Suppressor macrophage (primary cell): ENCODE measurements around the gene TMEM167B.
"Not testable (repeated sequence)": the region's sequence is repeated elsewhere in the genome, so short reads cannot be mapped to it uniquely, and the experiment has no call there.

ENCODE experiments used
- DNase-seq, 4 experiments: peaks; one replicate each; pipeline ENCODE4 v3.0.0-alpha.2; 2020 to 2022

The TMEM167B gene

DNA sequence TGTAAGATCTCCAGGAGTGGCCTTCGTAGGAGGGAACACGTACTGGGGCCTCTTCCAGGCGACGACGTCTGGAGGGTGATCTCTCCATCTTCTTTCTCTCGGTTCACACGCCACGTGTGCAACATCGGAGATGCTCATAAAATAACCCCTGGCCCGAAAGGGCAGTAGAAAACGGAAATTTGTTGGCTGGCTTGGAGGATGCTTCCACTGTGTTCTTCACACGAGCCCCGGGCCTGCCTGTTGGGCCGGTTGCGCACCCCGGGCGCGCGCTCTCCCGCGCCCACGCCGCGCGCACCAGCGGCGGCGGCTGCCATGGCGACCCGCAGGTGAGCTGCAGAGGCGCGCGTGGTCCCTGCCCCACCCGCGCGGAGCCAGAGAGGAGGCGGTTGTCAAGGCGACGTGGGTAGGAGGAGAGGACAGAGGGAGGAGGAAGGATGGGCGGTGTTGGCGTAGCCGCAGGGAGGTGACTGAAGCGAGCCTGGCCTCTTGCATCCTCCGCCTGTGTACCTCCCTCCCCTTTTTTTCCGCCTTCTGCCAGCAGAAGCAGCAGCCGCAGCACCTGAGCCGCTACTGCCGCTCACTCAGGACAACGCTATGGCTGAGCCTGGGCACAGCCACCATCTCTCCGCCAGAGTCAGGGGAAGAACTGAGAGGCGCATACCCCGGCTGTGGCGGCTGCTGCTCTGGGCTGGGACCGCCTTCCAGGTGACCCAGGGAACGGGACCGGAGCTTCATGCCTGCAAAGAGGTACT is 23.2 kb downstream of the TMEM167B start, which contains the start of gene ELAPOR1:
ELAPOR1 (plus strand) TSS at position 526 of the 752 bp plus-strand sequence; CDS start at position 595, 69 bp downstream.
- peak in 2 of 4 experiments; percentile 13 to 45 for DNase-seq

DNA sequence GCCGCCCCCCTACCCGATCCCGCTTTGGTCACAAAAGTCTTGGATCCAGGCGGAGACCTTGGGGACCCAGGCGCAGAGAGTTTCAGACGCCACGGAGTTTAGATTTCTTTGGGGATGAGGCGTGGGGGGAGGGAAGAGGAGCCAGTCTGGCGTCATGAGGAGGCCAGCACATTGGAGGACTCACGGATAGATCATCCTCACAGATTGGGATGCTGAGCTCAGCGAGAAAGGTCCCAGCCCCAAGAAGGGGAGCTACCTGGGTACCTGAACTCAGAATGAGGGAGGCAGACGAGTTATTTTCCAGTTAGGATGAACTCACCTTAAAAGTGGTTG is 23.7 kb downstream of the TMEM167B start:
- DNase-seq: no peak

DNA sequence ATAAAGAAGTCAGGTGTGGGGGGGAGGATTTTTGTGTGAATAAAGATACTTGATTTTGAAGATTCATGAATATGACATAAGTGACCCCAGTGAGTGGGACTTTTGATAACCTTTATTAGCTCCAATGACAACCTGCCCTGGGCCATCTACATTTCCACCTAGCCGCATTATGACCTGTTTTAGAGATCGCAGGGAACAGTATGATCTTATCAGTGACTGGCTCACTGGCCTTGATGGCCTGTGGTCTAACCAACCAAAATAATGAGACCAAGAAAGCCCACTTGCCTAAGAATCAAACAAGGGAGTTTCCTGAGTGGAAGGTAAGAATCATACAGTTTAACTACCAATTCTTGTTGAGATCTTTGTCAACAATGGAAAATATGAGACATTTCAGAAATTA is 25.1 kb downstream of the TMEM167B start:
- no peak for DNase-seq

DNA sequence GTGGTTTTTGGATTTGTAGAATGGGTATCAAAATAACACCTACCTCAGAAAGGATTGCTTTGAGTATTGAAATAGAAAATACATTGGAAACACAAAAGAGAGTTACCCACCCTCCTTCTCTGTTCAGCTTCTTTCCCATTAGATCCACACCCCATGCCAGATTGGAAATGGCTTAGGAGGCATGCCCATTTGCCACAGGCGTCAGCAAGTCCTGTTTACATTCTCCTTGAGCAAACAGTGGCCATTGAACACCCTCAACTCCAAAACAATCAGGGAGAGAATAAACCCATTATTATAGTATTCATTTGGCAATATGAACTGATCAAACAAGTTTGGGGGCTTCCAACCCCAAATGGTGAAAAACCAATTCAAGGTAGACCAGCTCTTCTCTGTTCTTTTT is 25.7 kb downstream of the TMEM167B start:
- DNase-seq: no peak

DNA sequence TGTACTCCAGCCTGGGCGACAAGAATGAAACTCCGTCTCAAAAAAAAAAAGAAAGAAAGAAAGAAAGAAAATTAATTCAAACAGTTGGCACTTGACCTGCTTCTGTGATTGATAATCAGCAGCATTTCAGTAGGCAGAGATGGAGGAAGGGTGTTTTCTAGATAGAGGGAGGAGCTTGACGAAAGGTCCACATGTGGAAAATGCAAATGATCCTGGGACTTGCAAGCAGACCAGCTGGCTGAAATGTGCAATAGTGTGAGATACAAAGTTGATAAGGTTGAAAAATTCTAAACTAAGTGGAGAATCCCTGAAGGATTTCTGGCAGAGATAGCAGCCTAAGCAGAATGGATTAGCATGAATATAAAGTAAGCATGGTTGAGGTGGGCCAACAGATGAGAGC is 27.5 kb downstream of the TMEM167B start:
- no peak for DNase-seq

DNA sequence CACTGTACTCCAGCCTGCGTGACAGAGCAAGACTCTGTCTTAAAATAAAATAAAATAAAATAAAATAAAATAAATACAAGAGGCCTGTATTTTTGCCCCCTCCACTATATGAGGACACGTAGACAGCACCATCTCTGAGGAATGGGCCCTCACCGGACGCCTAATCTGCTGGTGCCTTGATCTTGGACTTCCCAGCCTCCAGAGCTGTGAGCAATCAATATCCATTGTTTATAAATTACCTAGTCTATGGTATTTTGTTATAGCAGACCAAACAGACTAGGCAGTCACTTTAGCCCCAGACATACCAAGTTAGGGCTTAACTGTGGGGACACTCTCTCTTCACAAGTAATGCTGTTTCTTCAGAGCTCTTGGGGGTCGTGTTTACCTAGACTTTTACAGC is 29.8 kb downstream of the TMEM167B start:
- DNase-seq: no peak

DNA sequence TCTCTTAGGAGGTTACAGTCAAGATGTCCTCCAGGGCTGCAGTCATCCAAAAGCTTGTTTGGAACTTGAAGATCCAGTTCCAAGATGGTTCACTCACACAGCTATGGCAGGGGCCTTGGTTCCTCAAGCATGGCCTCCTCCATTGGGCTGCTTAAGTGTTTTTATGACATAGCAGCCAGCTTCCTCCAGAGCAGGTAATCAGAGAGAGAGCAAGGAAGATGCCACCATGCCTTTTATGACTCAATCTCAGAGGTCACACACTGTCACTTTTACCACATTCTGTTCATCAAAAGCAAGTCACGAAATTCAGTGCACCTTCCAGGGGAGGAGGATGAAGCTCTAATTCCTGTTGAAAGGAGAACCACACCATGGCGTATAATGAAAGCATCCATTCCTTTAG is 40.5 kb downstream of the TMEM167B start:
- no peak for DNase-seq

DNA sequence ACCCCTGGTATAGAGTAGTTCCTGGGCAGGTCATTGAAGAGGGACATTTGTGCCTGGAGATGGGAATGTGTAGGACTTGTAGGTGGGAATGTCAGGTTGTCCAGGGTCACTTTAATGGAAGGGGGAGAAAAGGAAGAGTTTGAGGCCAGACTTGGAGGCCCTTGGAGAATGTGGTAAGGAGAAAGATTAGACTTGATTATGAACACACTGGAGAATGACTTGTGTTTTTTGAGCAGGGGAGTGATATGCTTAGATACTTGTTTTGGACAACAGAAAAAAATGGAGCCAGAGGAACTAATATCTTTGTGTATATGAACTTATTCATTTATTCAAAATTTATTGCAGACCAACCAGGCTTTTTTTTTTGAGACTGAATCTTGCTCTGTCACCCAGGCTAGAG is 41.2 kb downstream of the TMEM167B start:
- no peak for DNase-seq

DNA sequence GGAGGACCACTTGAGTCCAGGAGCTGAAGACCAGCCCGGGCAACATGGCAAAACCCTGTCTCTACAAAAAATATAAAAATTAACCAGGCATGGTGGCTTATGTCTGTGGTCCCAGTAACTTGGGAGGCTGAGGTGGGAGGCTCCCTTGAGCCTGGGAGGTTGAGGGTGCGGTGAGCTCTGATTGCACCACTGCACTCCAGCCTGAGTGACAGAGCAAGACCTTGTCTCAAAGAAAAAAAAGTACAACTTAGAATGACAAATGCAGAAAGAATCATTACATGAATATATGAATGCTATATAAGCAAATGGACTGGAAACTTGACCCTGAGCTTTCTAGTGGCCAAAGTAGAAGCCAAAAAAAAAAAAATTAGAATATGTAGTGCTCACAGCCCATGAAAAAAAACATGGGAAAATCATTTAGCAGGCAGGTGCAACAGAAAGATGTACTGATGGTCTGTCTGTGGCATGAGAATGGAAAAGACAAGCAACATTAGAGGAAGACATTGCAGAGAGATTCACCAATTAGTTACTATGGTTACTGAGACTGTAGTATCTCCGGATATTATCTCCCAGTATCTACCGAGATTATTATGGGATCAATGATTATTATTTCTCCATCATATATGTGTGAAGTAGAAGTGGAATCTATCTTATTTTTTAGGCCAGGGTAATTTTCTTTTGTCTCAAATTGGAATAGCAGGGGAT is 42.6 kb downstream of the TMEM167B start:
- no peak for DNase-seq

DNA sequence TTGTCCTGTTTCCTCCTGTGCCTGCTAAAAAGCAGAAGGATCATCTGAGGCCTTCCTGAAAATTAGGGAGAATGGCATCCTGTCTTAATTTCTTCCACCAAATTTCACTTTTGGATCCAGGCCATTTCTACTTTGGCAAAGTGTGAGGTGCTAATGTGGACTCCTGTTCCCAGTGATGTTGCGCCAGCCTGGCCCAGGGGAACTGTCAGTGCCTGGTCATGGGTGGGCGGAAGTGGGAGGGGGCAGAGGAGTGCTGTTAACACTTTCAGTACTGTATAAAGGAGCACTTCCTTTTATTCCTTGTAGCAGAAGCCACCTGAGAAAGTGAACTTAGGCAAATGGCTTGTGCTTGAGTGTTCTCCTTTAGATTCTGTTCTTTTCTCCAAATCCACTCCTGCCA is 43.3 kb downstream of the TMEM167B start:
- peak; percentile 48 to 77 (median 66) for DNase-seq

DNA sequence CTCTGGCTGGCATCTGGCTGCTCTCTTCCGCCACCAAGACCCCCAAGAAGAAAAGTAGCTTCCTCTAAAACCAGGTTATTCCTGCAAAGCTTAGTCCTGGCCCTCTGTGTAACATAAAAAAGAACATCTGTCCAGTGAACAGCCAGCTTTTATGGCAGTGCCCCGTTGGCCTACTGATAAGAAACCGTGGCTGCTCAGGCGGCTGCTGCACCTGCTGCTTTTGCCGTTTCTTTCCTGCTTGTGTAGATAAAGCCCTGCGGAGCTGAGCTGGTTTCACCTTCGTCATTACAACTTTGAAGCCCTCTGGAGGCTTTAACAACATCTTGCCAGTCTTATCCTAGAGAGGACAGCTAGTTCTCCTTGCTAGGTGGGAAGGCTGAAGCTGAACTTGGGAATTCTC is 43.9 kb downstream of the TMEM167B start:
- DNase-seq: no peak

DNA sequence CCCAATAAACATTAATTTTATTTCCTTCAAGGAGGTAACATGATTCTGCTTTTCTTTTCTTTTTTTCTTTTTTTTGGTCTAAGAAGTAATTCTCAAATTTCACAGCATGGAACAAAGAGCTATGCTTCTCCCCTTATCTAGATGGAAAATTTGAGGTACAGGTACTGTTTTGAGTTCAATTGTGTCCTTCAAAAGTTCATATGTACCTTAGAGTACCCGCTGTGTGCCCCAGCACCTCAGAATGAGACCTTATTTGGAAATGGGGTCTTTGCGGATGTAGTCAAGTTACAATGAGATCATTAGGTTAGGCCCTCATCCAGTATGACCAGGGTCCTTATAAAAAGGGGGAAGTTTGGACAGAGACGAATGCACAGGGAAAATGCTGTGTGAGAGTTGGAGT is 45.4 kb downstream of the TMEM167B start:
- DNase-seq: no peak

DNA sequence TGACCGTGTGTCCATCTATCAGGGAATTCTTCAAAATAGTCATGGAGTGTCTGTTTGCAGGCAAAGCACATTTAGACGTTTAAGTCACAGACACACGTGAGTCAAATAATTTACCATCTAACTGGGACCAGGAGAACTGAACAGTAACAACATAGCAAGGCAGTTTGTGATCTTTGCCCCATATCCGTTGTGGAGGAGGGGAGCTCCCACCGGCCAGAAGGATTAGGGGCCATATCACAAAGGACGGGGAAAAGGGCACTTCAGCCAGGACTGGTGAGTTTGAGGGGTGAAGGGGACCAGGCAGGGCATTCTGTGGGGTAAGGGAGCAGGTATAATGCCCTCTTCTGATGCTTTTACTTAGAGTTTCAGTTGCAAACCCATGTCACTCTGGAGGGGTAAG is 46.2 kb downstream of the TMEM167B start:
- DNase-seq: no peak

DNA sequence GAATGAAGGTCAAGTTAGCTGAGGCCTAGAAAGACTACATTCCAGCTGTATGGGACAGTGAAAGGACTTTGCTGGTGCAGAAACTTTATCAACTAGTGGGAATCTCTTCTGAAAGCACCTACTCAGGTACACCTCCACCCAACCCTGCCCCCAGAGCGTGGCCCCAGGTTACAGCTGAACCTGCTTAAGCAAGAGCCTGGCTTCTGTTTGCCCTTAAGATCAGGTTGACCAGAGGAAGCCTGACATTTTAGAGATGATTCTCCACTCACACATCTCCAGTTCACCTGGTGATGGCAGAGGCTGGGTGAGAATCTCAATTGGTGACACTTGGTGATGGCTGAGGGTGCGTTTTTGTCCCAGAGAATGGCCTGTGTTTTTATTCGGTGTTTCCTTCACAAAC is 47.4 kb downstream of the TMEM167B start:
- DNase-seq: no peak

DNA sequence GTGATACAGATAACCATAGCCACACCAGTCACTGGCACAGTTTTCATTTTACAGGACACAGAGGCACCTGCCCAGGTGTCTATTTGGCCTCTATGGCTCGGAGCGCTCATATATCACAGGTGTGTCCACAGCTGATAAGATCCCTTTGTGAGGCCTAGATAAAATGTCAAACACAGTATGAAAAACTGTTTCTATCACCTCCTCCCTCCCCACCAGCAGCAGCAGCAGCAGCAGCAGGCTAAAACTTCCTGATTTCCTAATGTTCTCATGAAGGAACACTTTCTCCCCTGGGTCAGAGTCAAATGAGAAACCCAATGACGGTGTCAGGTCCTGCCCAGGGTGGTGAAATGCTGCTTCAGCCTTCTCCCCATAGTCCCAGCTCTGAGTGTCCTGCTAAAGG is 47.8 kb downstream of the TMEM167B start:
- peak; percentile 18 to 61 (median 57) for DNase-seq

DNA sequence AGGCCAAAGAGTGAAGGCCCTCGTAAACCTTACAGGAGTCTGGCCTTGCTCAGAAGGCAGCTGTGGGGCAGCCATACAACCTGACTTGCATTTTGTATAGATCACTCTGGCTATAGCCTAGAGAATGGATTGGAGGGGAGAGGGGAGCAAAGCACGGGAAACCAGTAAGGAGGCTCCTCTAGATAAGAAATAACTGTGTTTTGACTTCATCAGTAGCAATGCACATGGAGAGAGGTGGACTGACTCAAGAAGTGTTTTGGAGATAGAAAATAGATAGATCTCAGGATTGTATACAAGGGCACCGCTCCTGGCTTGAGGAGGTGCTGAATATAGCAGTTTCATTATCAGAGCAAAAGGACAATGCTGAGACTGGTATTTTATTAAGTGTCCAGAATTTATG is 49.8 kb downstream of the TMEM167B start:
- no peak for DNase-seq

DNA sequence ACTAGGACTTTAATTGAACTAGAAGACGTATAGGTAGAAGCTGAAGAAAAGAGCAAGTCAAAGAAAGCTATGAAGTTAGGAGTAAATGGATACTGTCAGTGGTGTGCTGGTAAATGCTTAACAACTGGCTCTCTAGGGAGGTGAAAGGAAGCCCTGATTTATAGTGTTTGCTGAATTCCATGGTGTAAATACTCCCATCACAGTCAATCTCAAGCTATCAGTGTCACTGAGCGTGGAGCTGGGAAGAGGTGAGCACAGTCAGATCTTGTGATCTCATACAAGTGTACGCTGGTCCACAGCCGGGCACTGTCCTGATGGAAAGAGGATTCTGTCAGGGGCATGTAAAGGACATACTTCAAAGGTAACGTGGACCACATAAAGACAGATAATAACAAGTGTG is 51.7 kb downstream of the TMEM167B start:
- no peak for DNase-seq

DNA sequence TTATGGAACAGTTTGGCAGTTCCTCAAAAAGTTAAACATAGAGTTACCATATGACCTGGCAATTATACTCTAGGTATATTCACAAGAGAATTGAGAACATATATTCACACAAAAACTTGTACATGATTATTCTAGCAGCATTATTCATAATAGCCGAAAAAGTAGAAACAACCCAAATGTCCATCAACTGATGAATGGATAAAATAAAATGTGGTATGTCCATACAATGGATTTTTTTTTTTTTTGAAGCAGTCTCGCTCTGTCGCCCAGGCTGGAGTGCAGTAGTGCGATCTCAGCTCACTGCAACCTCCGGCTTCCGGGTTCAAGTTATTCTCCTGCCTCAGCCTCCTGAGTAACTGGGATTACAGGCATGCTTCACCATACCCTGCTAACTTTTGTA is 52.2 kb downstream of the TMEM167B start:
- DNase-seq: not testable (repeated sequence)
